NCI-H345 treated with DMSO at 0.1 percent for 48 hours (cell line): ENCODE results near the gene CPXM2.

Experiments
- DNase-seq: peaks from one replicate; lab custom pipeline; 2025; ENCODE audit not compliant: unreplicated experiment; lab: John Stamatoyannopoulos, UW

Gene CPXM2

GRCh38 chr10:123804716-123805115, 86.9 kb downstream of the CPXM2 start:
- DNase-seq: no peak

- no peak for DNase-seq
Observed at GRCh38 chr10:123800821-123801220, 90.8 kb downstream of the CPXM2 start.

- DNase-seq: no peak
Observed at GRCh38 chr10:123800289-123800688, 91.3 kb downstream of the CPXM2 start.

- no peak for DNase-seq
Observed at GRCh38 chr10:123798856-123799255, 92.8 kb downstream of the CPXM2 start.

GRCh38 chr10:123797813-123798212, 93.8 kb downstream of the CPXM2 start:
- no peak for DNase-seq

- no peak for DNase-seq
Observed at GRCh38 chr10:123796736-123797135, 94.9 kb downstream of the CPXM2 start.

- no peak for DNase-seq
Observed at GRCh38 chr10:123795846-123796590, 95.6 kb downstream of the CPXM2 start.

- DNase-seq: no peak
Observed at GRCh38 chr10:123795196-123795780, 96.3 kb downstream of the CPXM2 start.

- no peak for DNase-seq
Observed at GRCh38 chr10:123792248-123792978, 99.2 kb downstream of the CPXM2 start.

GRCh38 chr10:123790132-123790885, 101.3 kb downstream of the CPXM2 start:
- DNase-seq: no peak

GRCh38 chr10:123788981-123789380, 102.6 kb downstream of the CPXM2 start:
- no peak for DNase-seq

- no peak for DNase-seq
Observed at GRCh38 chr10:123787566-123787965, 104.0 kb downstream of the CPXM2 start.

- DNase-seq: no peak
Observed at GRCh38 chr10:123786896-123787295, 104.7 kb downstream of the CPXM2 start.

- DNase-seq: no peak
Observed at GRCh38 chr10:123786306-123786705, 105.3 kb downstream of the CPXM2 start.

- no peak for DNase-seq
Observed at GRCh38 chr10:123784646-123785045, 107.0 kb downstream of the CPXM2 start.

- DNase-seq: no peak
Observed at GRCh38 chr10:123784216-123784615, 107.4 kb downstream of the CPXM2 start.

- DNase-seq: no peak
Observed at GRCh38 chr10:123783296-123783695, 108.3 kb downstream of the CPXM2 start.

- no peak for DNase-seq
Observed at GRCh38 chr10:123782549-123782948, 109.1 kb downstream of the CPXM2 start.

GRCh38 chr10:123781956-123782500, 109.6 kb downstream of the CPXM2 start:
- DNase-seq: no peak

GRCh38 chr10:123781324-123781900, 110.2 kb downstream of the CPXM2 start:
- no peak for DNase-seq
